Hepatocyte (in vitro differentiated cells): ENCODE data around the gene LMTK2. TPM values are rescaled to one million over a fixed set of nuclear protein-coding genes. Genes with fewer than 3 reads are reported as not detected.

Experiments
- DNase-seq: peaks from one replicate; pipeline ENCODE4 v3.0.0-alpha.2; 2016; ENCODE audit warnings: low spot score
- H2AFZ ChIP-seq: fragments of 200-600 bp; sonication (generic); 2 replicates; pipeline ENCODE4 v1.6.0; 2016; ENCODE audit warnings: antibody characterized with exemption, mild to moderate bottlenecking
- H3K27ac ChIP-seq: fragments of 200-600 bp; sonication (generic); 2 replicates; pipeline ENCODE4 v1.5.1; 2016; ENCODE audit warnings: mild to moderate bottlenecking
- H3K27me3 ChIP-seq: fragments of 200-600 bp; sonication (generic); 2 replicates; pipeline ENCODE4 v1.6.1; 2016
- H3K36me3 ChIP-seq: fragments of 200-600 bp; sonication (generic); replicated peaks from 2 replicates; pipeline ENCODE4 v1.5.1; 2016; ENCODE audit warnings: low read depth; ENCODE audit not compliant: insufficient read depth
- H3K4me1 ChIP-seq: fragments of 200-600 bp; sonication (generic); 2 replicates; pipeline ENCODE4 v1.5.1; 2016; ENCODE audit warnings: mild to moderate bottlenecking, moderate library complexity; ENCODE audit not compliant: insufficient read depth
- H3K4me2 ChIP-seq: fragments of 200-600 bp; sonication (generic); 2 replicates; pipeline ENCODE4 v1.6.0; 2016
- H3K4me3 ChIP-seq: fragments of 200-600 bp; sonication (generic); 2 replicates; pipeline ENCODE4 v1.5.1; 2016; ENCODE audit warnings: mild to moderate bottlenecking
- H3K79me2 ChIP-seq: fragments of 200-600 bp; sonication (generic); 2 replicates; pipeline ENCODE4 v1.6.0; 2017; ENCODE audit warnings: mild to moderate bottlenecking
- H3K9me2 ChIP-seq: fragments of 200-600 bp; sonication (generic); replicated peaks from 2 replicates; pipeline ENCODE4 v1.6.0; 2017; ENCODE audit warnings: mild to moderate bottlenecking; ENCODE audit not compliant: insufficient read depth
- H3K9me3 ChIP-seq: fragments of 200-600 bp; sonication (generic); 2 replicates; pipeline ENCODE4 v1.5.1; 2016; ENCODE audit warnings: low read depth, mild to moderate bottlenecking
- H4K20me1 ChIP-seq: fragments of 200-600 bp; sonication (generic); 2 replicates; pipeline ENCODE4 v1.6.0; 2016; ENCODE audit warnings: mild to moderate bottlenecking; ENCODE audit not compliant: insufficient read depth, poor library complexity, severe bottlenecking
- EZH2 ChIP-seq: fragments of 200-600 bp; sonication (generic); IDR thresholded peaks from 2 replicates; pipeline ENCODE4 v1.6.1; 2016; ENCODE audit warnings: antibody characterized with exemption, mild to moderate bottlenecking, borderline replicate concordance
- EZH2phosphoT487 ChIP-seq: fragments of 200-600 bp; sonication (generic); IDR thresholded peaks from one replicate; pipeline ENCODE4 v1.6.1; 2018; ENCODE audit warnings: antibody characterized with exemption, mild to moderate bottlenecking, low read depth, moderate library complexity; ENCODE audit not compliant: unreplicated experiment, severe bottlenecking
- WGBS: methylation state at CpG from one replicate; pipeline ENCODE4 v1.1.6; 2016; ENCODE audit warnings: low lambda C conversion rate; ENCODE audit errors: missing lambda C conversion rate; 5-methylcytosine and 5-hydroxymethylcytosine counted together
- polyA plus RNA-seq: library from polyadenylated mRNA; unstranded; fragments of >200 nt; fragmentation: Nextera tagmentation; extraction: Ambion mirVana; gene quantifications from 2 replicates; pipeline ENCODE4 v1.2.1, GENCODE V29; 2016
- total RNA-seq: library from RNA; depleted of rRNA; stranded (reverse); fragments of >200 nt; gene quantifications from 2 replicates; pipeline ENCODE4 v1.2.3, GENCODE V29; 2014
- TF ChIP-seq, protein P1 (sequence below): fragments of 200-600 bp; sonication (generic); IDR thresholded peaks from 2 replicates; pipeline ENCODE4 v1.5.1; 2016; ENCODE audit warnings: antibody characterized with exemption, mild to moderate bottlenecking; ENCODE audit not compliant: poor library complexity

The LMTK2 gene
- total and polyA plus RNA-seq, 2 experiments from 2014 or later, result 5.0 to 13.1 TPM

DNA sequence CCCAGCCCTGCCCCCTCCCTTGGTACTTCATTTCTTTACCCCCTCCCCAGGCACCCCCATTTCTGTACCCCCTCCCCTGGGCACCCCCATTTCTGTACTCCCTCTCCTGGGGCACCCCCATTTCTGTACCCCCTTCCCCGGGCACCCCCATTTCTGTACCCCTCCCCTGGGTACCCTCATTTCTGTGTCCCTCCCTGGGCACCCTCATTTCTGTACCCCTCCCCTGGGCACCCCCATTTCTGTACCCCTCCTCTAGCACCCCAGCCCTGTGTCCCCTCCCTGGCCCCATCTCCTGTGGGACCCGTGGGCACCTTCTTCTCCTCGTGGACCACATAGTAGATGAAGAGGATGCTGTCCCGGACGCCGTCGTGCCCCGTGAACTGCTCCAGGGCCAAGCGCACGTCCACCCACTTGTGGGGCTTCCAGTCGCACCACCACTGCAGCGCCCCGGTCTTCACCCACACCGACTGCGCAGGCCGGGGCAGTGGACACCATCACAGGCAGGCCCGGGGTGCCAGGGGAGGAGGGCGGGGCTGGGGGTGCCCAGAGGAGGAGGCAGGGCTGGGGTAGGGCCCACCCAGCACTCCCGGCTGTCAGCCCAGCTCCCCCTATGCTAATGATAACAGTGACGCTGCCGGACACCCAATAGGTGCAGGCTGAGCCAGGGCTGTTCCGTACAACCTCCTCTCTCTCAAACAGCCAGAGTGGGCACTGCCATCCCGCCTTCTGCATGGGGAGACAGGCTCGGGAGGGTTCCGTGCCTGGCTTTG, 125.0 kb downstream of the LMTK2 start:
- H3K9me3 ChIP-seq, result no peaks in the 10 kb centered on the region
- H3K27me3 ChIP-seq, result no peaks in the 10 kb centered on the region
- H3K79me2 ChIP-seq, result no peaks in the 10 kb centered on the region
- no peak overlapping the region for H2AFZ ChIP-seq
- no peak for DNase-seq
- TF ChIP-seq EZH2phosphoT487 (no peak), EZH2 (no peak)
- TF ChIP-seq, protein P1, sequence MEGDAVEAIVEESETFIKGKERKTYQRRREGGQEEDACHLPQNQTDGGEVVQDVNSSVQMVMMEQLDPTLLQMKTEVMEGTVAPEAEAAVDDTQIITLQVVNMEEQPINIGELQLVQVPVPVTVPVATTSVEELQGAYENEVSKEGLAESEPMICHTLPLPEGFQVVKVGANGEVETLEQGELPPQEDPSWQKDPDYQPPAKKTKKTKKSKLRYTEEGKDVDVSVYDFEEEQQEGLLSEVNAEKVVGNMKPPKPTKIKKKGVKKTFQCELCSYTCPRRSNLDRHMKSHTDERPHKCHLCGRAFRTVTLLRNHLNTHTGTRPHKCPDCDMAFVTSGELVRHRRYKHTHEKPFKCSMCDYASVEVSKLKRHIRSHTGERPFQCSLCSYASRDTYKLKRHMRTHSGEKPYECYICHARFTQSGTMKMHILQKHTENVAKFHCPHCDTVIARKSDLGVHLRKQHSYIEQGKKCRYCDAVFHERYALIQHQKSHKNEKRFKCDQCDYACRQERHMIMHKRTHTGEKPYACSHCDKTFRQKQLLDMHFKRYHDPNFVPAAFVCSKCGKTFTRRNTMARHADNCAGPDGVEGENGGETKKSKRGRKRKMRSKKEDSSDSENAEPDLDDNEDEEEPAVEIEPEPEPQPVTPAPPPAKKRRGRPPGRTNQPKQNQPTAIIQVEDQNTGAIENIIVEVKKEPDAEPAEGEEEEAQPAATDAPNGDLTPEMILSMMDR, result no peak
- H3K9me2 ChIP-seq, result no peaks in the 10 kb centered on the region
- H3K4me2 ChIP-seq, result no peak overlapping the region
- H3K4me3 ChIP-seq, result no peak overlapping the region
- H4K20me1 ChIP-seq, result no peaks in the 10 kb centered on the region
- WGBS, result 97% methylated on average over 23 of the region's 25 CpGs
- no peak overlapping the region for H3K27ac ChIP-seq
- H3K4me1 ChIP-seq, result no peaks in the 10 kb centered on the region
- H3K36me3 ChIP-seq, result no peaks in the 10 kb centered on the region

DNA sequence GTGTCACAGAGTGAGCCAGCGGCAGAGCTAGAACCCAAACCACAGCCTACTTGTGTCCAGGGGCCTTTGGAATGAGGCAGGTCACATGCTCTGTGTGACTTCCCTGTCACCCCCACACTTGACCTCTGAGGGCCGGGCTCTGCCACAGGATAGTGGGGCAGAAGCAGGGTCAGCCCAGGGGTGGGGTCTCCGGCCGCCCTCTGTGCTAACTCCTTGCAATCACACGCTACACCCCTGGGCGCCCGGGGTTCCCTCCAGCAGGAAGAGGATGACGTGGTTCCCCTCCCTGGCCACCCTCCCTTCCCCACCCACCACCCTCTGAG, 125.6 kb downstream of the LMTK2 start:
- H3K79me2 ChIP-seq, result no peaks in the 10 kb centered on the region
- no peak for DNase-seq
- H3K27me3 ChIP-seq, result no peaks in the 10 kb centered on the region
- WGBS, result 92% methylated on average over 8 of the region's 8 CpGs
- H3K4me1 ChIP-seq, result no peaks in the 10 kb centered on the region
- H3K36me3 ChIP-seq, result no peaks in the 10 kb centered on the region
- H3K27ac ChIP-seq, result no peak overlapping the region
- no peak overlapping the region for H3K4me3 ChIP-seq
- no peaks in the 10 kb centered on the region for H4K20me1 ChIP-seq
- no peak overlapping the region for H2AFZ ChIP-seq
- H3K4me2 ChIP-seq, result no peak overlapping the region
- H3K9me2 ChIP-seq, result no peaks in the 10 kb centered on the region
- TF ChIP-seq EZH2phosphoT487 (no peak), EZH2 (no peak)
- TF ChIP-seq, protein P1, result no peak
- no peaks in the 10 kb centered on the region for H3K9me3 ChIP-seq

DNA sequence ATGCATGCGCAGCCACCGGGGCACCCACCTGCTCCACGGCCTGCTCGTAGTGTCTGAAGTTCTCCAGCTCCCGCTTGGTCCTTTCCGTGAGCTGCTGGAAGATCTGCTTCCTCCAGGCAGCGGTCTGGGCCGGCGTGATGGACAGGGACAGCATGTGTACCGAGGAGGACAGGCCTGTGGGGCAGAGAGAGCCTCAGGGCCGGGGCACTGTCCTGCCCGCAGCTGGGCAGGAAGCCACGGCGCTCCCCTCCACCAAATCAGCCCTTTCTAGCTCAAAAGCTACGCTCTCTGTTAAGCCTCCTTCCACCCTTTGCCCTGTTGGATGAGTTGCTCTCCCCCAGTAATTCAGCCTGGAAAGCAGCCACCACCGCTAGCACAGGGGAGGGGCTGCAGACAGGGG, 126.1 kb downstream of the LMTK2 start:
- no peaks in the 10 kb centered on the region for H3K27me3 ChIP-seq
- no peak overlapping the region for H3K4me3 ChIP-seq
- TF ChIP-seq EZH2, result no peak
- TF ChIP-seq EZH2phosphoT487, result no peak
- TF ChIP-seq, protein P1, result no peak
- H3K9me3 ChIP-seq, result no peaks in the 10 kb centered on the region
- H3K4me2 ChIP-seq, result no peak overlapping the region
- H3K9me2 ChIP-seq, result no peaks in the 10 kb centered on the region
- H3K4me1 ChIP-seq, result no peaks in the 10 kb centered on the region
- no peak overlapping the region for H2AFZ ChIP-seq
- DNase-seq, result no peak
- H3K79me2 ChIP-seq, result no peaks in the 10 kb centered on the region
- H3K36me3 ChIP-seq, result no peaks in the 10 kb centered on the region
- no peak overlapping the region for H3K27ac ChIP-seq
- WGBS, result 96% methylated on average over 16 of the region's 16 CpGs
- no peaks in the 10 kb centered on the region for H4K20me1 ChIP-seq
